GM23338 (cell line): Measurements from ENCODE around the gene NHS. TPM values are rescaled to one million over a fixed set of nuclear protein-coding genes. Genes with fewer than 3 reads are reported as not detected.
A peak's percentile ranks its signal among the peaks of the same experiment; 100 is the strongest.

Source experiments
- ATAC-seq: fragments of 200-7000 bp; cut with Tn5 transposase; 3 replicates; pipeline ENCODE4 v1.9.1; 2020
- DNase-seq: peaks from one replicate; pipeline ENCODE4 v3.0.0-alpha.2; 2015; ENCODE audit warnings: low spot score
- H2AFZ ChIP-seq: fragments of 200-600 bp; sonication (generic); 2 replicates; pipeline ENCODE4 v1.8.0; 2016; ENCODE audit warnings: antibody characterized with exemption, mild to moderate bottlenecking, moderate library complexity
- H3F3A ChIP-seq: fragments of 200-600 bp; sonication (generic); replicated peaks from 2 replicates; pipeline ENCODE4 v1.8.0; 2017; ENCODE audit warnings: antibody characterized with exemption, mixed run types, low read depth
- H3K27ac ChIP-seq: fragments of 200-600 bp; sonication (generic); 2 replicates; pipeline ENCODE4 v1.6.1; 2016; ENCODE audit warnings: low read depth
- H3K27me3 ChIP-seq: fragments of 200-600 bp; sonication (generic); 2 replicates; pipeline ENCODE4 v1.8.0; 2016; ENCODE audit warnings: mild to moderate bottlenecking, mixed run types, moderate library complexity; ENCODE audit not compliant: insufficient read depth
- H3K36me3 ChIP-seq: fragments of 200-600 bp; sonication (generic); 2 replicates; pipeline ENCODE4 v1.8.0; 2016; ENCODE audit warnings: mild to moderate bottlenecking; ENCODE audit not compliant: insufficient read depth
- H3K4me1 ChIP-seq: fragments of 200-600 bp; sonication (generic); 2 replicates; pipeline ENCODE4 v1.8.0; 2016; ENCODE audit warnings: mild to moderate bottlenecking, moderate library complexity; ENCODE audit not compliant: insufficient read depth
- H3K4me2 ChIP-seq: fragments of 200-600 bp; sonication (generic); 2 replicates; pipeline ENCODE4 v1.7.1; 2017; ENCODE audit warnings: mixed run types
- H3K4me3 ChIP-seq: fragments of 200-600 bp; sonication (generic); 2 replicates; pipeline ENCODE4 v1.6.1; 2016; ENCODE audit warnings: mixed run types
- H3K79me2 ChIP-seq: fragments of 200-600 bp; sonication (generic); replicated peaks from 2 replicates; pipeline ENCODE4 v1.8.0; 2017; ENCODE audit warnings: mild to moderate bottlenecking; ENCODE audit not compliant: insufficient read depth
- H3K9me2 ChIP-seq: fragments of 200-600 bp; sonication (generic); 2 replicates; pipeline ENCODE4 v1.8.0; 2017; ENCODE audit not compliant: insufficient read depth
- H4K20me1 ChIP-seq: fragments of 200-600 bp; sonication (generic); replicated peaks from 2 replicates; pipeline ENCODE4 v1.8.0; 2017; ENCODE audit warnings: mild to moderate bottlenecking; ENCODE audit not compliant: insufficient read depth
- H3K27ac Mint-ChIP-seq: 2 replicates; pipeline ENCODE4 v1.8.0; 2020; ENCODE audit warnings: inconsistent platforms, mild to moderate bottlenecking, moderate library complexity, mixed read lengths
- H3K27me3 Mint-ChIP-seq: 3 replicates; pipeline ENCODE4 v1.8.0; 2022; ENCODE audit warnings: low read depth, mild to moderate bottlenecking, moderate library complexity, mixed read lengths, inconsistent platforms; ENCODE audit not compliant: insufficient read depth, poor library complexity
- H3K36me3 Mint-ChIP-seq: 3 replicates; pipeline ENCODE4 v1.8.0; 2021; ENCODE audit warnings: low read depth, mild to moderate bottlenecking, inconsistent platforms, moderate library complexity, mixed read lengths
- H3K4me1 Mint-ChIP-seq: 3 replicates; pipeline ENCODE4 v1.8.0; 2020; ENCODE audit warnings: mild to moderate bottlenecking, inconsistent platforms, mixed read lengths
- H3K4me3 Mint-ChIP-seq: 3 replicates; pipeline ENCODE4 v1.8.0; 2021; ENCODE audit warnings: moderate library complexity, mild to moderate bottlenecking, inconsistent platforms, mixed read lengths
- H3K9me3 Mint-ChIP-seq: 3 replicates; pipeline ENCODE4 v1.8.0; 2020; ENCODE audit warnings: moderate library complexity, mild to moderate bottlenecking, inconsistent platforms, mixed read lengths
- CREB1 ChIP-seq: fragments of 250-450 bp; sonication (Bioruptor Pico); IDR thresholded peaks from 2 replicates; pipeline ENCODE4 v1.5.0; 2020; ENCODE audit warnings: low read depth, mild to moderate bottlenecking, moderate library complexity
- EZH2 ChIP-seq: fragments of 200-600 bp; sonication (generic); IDR thresholded peaks from one replicate; pipeline ENCODE4 v1.8.0; 2017; ENCODE audit warnings: antibody characterized with exemption, mild to moderate bottlenecking, low read depth; ENCODE audit not compliant: unreplicated experiment
- EZH2phosphoT487 ChIP-seq: fragments of 200-600 bp; sonication (generic); IDR thresholded peaks from one replicate; pipeline ENCODE4 v1.8.1; 2018; ENCODE audit warnings: antibody characterized with exemption; ENCODE audit not compliant: unreplicated experiment
- JUNB ChIP-seq: IDR thresholded peaks from one replicate; pipeline ENCODE4 v1.6.1; 2016; ENCODE audit warnings: antibody characterized with exemption; ENCODE audit not compliant: unreplicated experiment
- NANOG ChIP-seq: IDR thresholded peaks from 2 replicates; pipeline ENCODE4 v1.6.1; 2016; ENCODE audit warnings: antibody characterized with exemption, borderline replicate concordance
- POLR2AphosphoS5 ChIP-seq: IDR thresholded peaks from 2 replicates; pipeline ENCODE4 v1.6.1; 2016; ENCODE audit warnings: antibody characterized with exemption, low read depth
- STAT1 ChIP-seq: IDR thresholded peaks from one replicate; pipeline ENCODE4 v1.6.1; 2016; ENCODE audit warnings: antibody characterized with exemption; ENCODE audit not compliant: unreplicated experiment
- ZNF114 ChIP-seq: fragments of 250-450 bp; sonication (Bioruptor Pico); IDR thresholded peaks from 2 replicates; pipeline ENCODE4 v1.5.0; 2020; ENCODE audit warnings: mild to moderate bottlenecking, moderate library complexity
- ZNF331 ChIP-seq: fragments of 250-450 bp; sonication (Bioruptor Pico); IDR thresholded peaks from 2 replicates; pipeline ENCODE4 v1.5.0; 2020; ENCODE audit warnings: low read depth, mild to moderate bottlenecking, moderate library complexity
- polyA plus RNA-seq: library from polyadenylated mRNA; unstranded; fragments of >200 nt; fragmentation: Nextera tagmentation; extraction: Ambion mirVana; gene quantifications from 2 replicates; pipeline ENCODE4 v1.2.1, GENCODE V29; 2016
- total RNA-seq: library from RNA; depleted of rRNA; stranded (reverse); fragments of >200 nt; shearing (Covaris generic); gene quantifications from 2 replicates; pipeline ENCODE4 v1.2.3, GENCODE V29; 2014
- TF ChIP-seq, protein P1 (sequence below): IDR thresholded peaks from one replicate; pipeline ENCODE4 v1.6.1; 2018; ENCODE audit warnings: antibody characterized with exemption; ENCODE audit not compliant: unreplicated experiment
- TF ChIP-seq, protein P2 (sequence below), 2 experiments: fragments of 200-600 bp in 1 of 2; sonication (generic) in 1 of 2; conservative IDR thresholded peaks; 2 replicates each; pipeline versions ENCODE4 v1.5.1 to v1.6.1; 2016 to 2017; ENCODE audit warnings: antibody characterized with exemption in 2 of 2, low read depth in 2 of 2, mild to moderate bottlenecking in 2 of 2, moderate library complexity in 1 of 2
- TF ChIP-seq, protein P3 (sequence below): IDR thresholded peaks from 2 replicates; pipeline ENCODE4 v1.6.1; 2016; ENCODE audit warnings: antibody characterized with exemption
- TF ChIP-seq, protein P4 (sequence below): fragments of 250-450 bp; sonication (Bioruptor Pico); IDR thresholded peaks from 2 replicates; pipeline ENCODE4 v1.5.0; 2020; ENCODE audit warnings: mild to moderate bottlenecking, moderate library complexity

NHS gene
- total and polyA plus RNA-seq, 2 experiments from 2014 or later, result 1.8 to 8.2 TPM

DNA sequence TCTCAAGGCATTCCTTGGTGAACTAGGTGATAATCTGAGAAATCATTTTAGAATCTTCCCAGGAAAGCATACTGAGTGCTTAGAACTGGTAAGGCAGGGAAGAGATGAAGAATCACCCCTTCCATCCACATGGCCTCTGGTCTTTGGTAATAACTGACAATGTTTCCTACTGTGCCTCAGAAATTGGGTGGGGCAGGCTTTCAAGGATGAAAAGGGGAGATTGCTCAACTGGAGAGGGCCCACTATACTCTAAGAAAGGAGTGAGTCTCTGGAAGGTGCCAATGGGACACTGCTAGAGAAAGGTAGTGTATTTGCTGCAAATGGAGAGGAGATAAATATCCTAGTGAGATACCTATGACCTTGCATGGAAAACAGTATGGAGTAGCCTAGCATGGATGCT lies 227.2 kb downstream of the NHS start:
- TF ChIP-seq NANOG, result no peak
- TF ChIP-seq EZH2phosphoT487, result no peak
- TF ChIP-seq, protein P1, sequence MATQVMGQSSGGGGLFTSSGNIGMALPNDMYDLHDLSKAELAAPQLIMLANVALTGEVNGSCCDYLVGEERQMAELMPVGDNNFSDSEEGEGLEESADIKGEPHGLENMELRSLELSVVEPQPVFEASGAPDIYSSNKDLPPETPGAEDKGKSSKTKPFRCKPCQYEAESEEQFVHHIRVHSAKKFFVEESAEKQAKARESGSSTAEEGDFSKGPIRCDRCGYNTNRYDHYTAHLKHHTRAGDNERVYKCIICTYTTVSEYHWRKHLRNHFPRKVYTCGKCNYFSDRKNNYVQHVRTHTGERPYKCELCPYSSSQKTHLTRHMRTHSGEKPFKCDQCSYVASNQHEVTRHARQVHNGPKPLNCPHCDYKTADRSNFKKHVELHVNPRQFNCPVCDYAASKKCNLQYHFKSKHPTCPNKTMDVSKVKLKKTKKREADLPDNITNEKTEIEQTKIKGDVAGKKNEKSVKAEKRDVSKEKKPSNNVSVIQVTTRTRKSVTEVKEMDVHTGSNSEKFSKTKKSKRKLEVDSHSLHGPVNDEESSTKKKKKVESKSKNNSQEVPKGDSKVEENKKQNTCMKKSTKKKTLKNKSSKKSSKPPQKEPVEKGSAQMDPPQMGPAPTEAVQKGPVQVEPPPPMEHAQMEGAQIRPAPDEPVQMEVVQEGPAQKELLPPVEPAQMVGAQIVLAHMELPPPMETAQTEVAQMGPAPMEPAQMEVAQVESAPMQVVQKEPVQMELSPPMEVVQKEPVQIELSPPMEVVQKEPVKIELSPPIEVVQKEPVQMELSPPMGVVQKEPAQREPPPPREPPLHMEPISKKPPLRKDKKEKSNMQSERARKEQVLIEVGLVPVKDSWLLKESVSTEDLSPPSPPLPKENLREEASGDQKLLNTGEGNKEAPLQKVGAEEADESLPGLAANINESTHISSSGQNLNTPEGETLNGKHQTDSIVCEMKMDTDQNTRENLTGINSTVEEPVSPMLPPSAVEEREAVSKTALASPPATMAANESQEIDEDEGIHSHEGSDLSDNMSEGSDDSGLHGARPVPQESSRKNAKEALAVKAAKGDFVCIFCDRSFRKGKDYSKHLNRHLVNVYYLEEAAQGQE, result no peak
- TF ChIP-seq ZNF331 (CRISPR knock-in tag), result no peak
- TF ChIP-seq POLR2AphosphoS5, result no peak
- no peak for TF ChIP-seq CREB1 (CRISPR knock-in tag)
- TF ChIP-seq, protein P2, sequence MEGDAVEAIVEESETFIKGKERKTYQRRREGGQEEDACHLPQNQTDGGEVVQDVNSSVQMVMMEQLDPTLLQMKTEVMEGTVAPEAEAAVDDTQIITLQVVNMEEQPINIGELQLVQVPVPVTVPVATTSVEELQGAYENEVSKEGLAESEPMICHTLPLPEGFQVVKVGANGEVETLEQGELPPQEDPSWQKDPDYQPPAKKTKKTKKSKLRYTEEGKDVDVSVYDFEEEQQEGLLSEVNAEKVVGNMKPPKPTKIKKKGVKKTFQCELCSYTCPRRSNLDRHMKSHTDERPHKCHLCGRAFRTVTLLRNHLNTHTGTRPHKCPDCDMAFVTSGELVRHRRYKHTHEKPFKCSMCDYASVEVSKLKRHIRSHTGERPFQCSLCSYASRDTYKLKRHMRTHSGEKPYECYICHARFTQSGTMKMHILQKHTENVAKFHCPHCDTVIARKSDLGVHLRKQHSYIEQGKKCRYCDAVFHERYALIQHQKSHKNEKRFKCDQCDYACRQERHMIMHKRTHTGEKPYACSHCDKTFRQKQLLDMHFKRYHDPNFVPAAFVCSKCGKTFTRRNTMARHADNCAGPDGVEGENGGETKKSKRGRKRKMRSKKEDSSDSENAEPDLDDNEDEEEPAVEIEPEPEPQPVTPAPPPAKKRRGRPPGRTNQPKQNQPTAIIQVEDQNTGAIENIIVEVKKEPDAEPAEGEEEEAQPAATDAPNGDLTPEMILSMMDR (conservative IDR thresholded peaks at IDR 0.05; ENCODE audit: low read depth in 2 of 2), result no peak
- TF ChIP-seq ZNF114 (CRISPR knock-in tag), result no peak
- TF ChIP-seq, protein P3, sequence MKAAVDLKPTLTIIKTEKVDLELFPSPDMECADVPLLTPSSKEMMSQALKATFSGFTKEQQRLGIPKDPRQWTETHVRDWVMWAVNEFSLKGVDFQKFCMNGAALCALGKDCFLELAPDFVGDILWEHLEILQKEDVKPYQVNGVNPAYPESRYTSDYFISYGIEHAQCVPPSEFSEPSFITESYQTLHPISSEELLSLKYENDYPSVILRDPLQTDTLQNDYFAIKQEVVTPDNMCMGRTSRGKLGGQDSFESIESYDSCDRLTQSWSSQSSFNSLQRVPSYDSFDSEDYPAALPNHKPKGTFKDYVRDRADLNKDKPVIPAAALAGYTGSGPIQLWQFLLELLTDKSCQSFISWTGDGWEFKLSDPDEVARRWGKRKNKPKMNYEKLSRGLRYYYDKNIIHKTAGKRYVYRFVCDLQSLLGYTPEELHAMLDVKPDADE, result no peak
- TF ChIP-seq, protein P4, sequence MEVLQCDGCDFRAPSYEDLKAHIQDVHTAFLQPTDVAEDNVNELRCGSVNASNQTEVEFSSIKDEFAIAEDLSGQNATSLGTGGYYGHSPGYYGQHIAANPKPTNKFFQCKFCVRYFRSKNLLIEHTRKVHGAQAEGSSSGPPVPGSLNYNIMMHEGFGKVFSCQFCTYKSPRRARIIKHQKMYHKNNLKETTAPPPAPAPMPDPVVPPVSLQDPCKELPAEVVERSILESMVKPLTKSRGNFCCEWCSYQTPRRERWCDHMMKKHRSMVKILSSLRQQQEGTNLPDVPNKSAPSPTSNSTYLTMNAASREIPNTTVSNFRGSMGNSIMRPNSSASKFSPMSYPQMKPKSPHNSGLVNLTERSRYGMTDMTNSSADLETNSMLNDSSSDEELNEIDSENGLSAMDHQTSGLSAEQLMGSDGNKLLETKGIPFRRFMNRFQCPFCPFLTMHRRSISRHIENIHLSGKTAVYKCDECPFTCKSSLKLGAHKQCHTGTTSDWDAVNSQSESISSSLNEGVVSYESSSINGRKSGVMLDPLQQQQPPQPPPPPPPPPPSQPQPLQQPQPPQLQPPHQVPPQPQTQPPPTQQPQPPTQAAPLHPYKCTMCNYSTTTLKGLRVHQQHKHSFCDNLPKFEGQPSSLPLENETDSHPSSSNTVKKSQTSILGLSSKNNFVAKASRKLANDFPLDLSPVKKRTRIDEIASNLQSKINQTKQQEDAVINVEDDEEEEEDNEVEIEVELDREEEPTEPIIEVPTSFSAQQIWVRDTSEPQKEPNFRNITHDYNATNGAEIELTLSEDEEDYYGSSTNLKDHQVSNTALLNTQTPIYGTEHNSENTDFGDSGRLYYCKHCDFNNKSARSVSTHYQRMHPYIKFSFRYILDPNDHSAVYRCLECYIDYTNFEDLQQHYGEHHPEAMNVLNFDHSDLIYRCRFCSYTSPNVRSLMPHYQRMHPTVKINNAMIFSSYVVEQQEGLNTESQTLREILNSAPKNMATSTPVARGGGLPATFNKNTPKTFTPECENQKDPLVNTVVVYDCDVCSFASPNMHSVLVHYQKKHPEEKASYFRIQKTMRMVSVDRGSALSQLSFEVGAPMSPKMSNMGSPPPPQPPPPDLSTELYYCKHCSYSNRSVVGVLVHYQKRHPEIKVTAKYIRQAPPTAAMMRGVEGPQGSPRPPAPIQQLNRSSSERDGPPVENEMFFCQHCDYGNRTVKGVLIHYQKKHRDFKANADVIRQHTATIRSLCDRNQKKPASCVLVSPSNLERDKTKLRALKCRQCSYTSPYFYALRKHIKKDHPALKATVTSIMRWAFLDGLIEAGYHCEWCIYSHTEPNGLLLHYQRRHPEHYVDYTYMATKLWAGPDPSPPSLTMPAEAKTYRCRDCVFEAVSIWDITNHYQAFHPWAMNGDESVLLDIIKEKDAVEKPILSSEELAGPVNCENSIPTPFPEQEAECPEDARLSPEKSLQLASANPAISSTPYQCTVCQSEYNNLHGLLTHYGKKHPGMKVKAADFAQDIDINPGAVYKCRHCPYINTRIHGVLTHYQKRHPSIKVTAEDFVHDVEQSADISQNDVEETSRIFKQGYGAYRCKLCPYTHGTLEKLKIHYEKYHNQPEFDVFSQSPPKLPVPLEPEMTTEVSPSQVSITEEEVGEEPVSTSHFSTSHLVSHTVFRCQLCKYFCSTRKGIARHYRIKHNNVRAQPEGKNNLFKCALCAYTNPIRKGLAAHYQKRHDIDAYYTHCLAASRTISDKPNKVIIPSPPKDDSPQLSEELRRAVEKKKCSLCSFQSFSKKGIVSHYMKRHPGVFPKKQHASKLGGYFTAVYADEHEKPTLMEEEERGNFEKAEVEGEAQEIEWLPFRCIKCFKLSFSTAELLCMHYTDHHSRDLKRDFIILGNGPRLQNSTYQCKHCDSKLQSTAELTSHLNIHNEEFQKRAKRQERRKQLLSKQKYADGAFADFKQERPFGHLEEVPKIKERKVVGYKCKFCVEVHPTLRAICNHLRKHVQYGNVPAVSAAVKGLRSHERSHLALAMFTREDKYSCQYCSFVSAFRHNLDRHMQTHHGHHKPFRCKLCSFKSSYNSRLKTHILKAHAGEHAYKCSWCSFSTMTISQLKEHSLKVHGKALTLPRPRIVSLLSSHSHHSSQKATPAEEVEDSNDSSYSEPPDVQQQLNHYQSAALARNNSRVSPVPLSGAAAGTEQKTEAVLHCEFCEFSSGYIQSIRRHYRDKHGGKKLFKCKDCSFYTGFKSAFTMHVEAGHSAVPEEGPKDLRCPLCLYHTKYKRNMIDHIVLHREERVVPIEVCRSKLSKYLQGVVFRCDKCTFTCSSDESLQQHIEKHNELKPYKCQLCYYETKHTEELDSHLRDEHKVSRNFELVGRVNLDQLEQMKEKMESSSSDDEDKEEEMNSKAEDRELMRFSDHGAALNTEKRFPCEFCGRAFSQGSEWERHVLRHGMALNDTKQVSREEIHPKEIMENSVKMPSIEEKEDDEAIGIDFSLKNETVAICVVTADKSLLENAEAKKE, result no peak
- TF ChIP-seq JUNB, result no peak
- no peak for TF ChIP-seq STAT1
- TF ChIP-seq EZH2, result no peak
- no peak overlapping the region for H3K27ac ChIP-seq
- Mint-ChIP-seq H3K27me3 (peaks cover 8% of the 10 kb centered on the region), H3K4me1 (peaks cover 26% of the 10 kb centered on the region), H3K36me3 (no peaks in the 10 kb centered on the region), H3K9me3 (no peaks in the 10 kb centered on the region), H3K27ac (no peak overlapping the region), H3K4me3 (no peak overlapping the region)
- H3K79me2 ChIP-seq, result no peaks in the 10 kb centered on the region
- no peak overlapping the region for H2AFZ ChIP-seq
- no peak for DNase-seq
- H3K27me3 ChIP-seq, result peaks cover 5% of the 10 kb centered on the region; the same call in 1 of the 2 replicates
- ATAC-seq, result peak; percentile 56
- H3K4me3 ChIP-seq, result no peak overlapping the region
- H3K4me2 ChIP-seq, result peak overlapping the region; percentile 52; the same call in 1 of the 2 replicates
- no peaks in the 10 kb centered on the region for H4K20me1 ChIP-seq
- peaks cover 17% of the 10 kb centered on the region for H3K4me1 ChIP-seq
- H3F3A ChIP-seq, result no peaks in the 10 kb centered on the region
- no peaks in the 10 kb centered on the region for H3K9me2 ChIP-seq
- H3K36me3 ChIP-seq, result no peaks in the 10 kb centered on the region
